HEK293 (cell line): ENCODE results near the gene PTPRO.

ENCODE experiments used
- CTCF ChIA-PET: fragments of 350-600 bp; formaldehyde crosslinking; extraction: SDS; loops from one replicate; lab custom pipeline; 2021; ENCODE audit warnings: antibody characterized with exemption; lab: Yijun Ruan, JAX
- POLR2A ChIA-PET: fragments of 300-600 bp; formaldehyde crosslinking; extraction: SDS; loops from one replicate; lab custom pipeline; 2020; ENCODE audit warnings: antibody characterized with exemption, inconsistent platforms; lab: Yijun Ruan, JAX
- H3K27ac ChIP-seq: fragments of 200-500 bp; sonication (Bioruptor generic); 2 replicates; pipeline ENCODE4 v1.5.1; 2014; ENCODE audit warnings: low read depth, low read length, control low read depth, inconsistent platforms; ENCODE audit errors: extremely low read depth
- H3K36me3 ChIP-seq, 2 experiments: fragments of 200-500 bp in 1 of 2; sonication (Bioruptor generic) in 1 of 2; 1 replicate in 1 of 2; 2 replicates in 1 of 2; pipeline ENCODE4 v1.5.1; 2014 to 2017; ENCODE audit warnings: inconsistent platforms in 2 of 2, low read length in 2 of 2; ENCODE audit not compliant: control insufficient read depth in 2 of 2, insufficient read depth in 1 of 2
- H3K4me1 ChIP-seq: fragments of 200-500 bp; sonication (Bioruptor generic); 2 replicates; pipeline ENCODE4 v1.5.1; 2014; ENCODE audit warnings: mild to moderate bottlenecking, low read length, inconsistent platforms; ENCODE audit not compliant: control insufficient read depth, insufficient read depth
- H3K4me3 ChIP-seq: 2 replicates; pipeline ENCODE4 v1.5.1; 2011; ENCODE audit warnings: low read depth, mild to moderate bottlenecking, control low read depth, low read length, moderate library complexity
- H3K9me3 ChIP-seq: fragments of 200-500 bp; sonication (Bioruptor generic); 2 replicates; pipeline ENCODE4 v1.5.1; 2014; ENCODE audit warnings: low read depth, low read length, inconsistent platforms; ENCODE audit not compliant: control insufficient read depth, insufficient read depth
- AEBP2 ChIP-seq: fragments of 450-650 bp; formaldehyde crosslinking; IDR thresholded peaks from 2 replicates; pipeline ENCODE4 v1.5.1; 2016; ENCODE audit warnings: missing biosample characterization, missing genetic modification characterization, borderline replicate concordance
- GLIS1 ChIP-seq: fragments of 450-650 bp; formaldehyde crosslinking; IDR thresholded peaks from 2 replicates; pipeline ENCODE4 v1.5.1; 2016; ENCODE audit warnings: missing biosample characterization, missing genetic modification characterization
- GLIS2 ChIP-seq: fragments of 450-650 bp; formaldehyde crosslinking; IDR thresholded peaks from 2 replicates; pipeline ENCODE4 v1.5.1; 2016; ENCODE audit warnings: missing biosample characterization, missing genetic modification characterization
- KLF16 ChIP-seq: fragments of 450-650 bp; formaldehyde crosslinking; IDR thresholded peaks from 2 replicates; pipeline ENCODE4 v1.5.1; 2017; ENCODE audit warnings: missing biosample characterization, missing genetic modification characterization
- PATZ1 ChIP-seq: fragments of 450-650 bp; formaldehyde crosslinking; IDR thresholded peaks from 2 replicates; pipeline ENCODE4 v1.5.1; 2016; ENCODE audit warnings: missing biosample characterization, missing genetic modification characterization
- PRDM10 ChIP-seq: fragments of 450-650 bp; formaldehyde crosslinking; IDR thresholded peaks from 2 replicates; pipeline ENCODE4 v1.5.1; 2016; ENCODE audit warnings: missing biosample characterization, missing genetic modification characterization
- ZBTB1 ChIP-seq: fragments of 450-650 bp; formaldehyde crosslinking; IDR thresholded peaks from 2 replicates; pipeline ENCODE4 v1.5.1; 2016; ENCODE audit warnings: missing biosample characterization, missing genetic modification characterization
- ZBTB17 ChIP-seq: fragments of 450-650 bp; formaldehyde crosslinking; IDR thresholded peaks from 2 replicates; pipeline ENCODE4 v1.5.1; 2016; ENCODE audit warnings: missing biosample characterization, missing genetic modification characterization
- ZNF114 ChIP-seq: fragments of 450-650 bp; formaldehyde crosslinking; IDR thresholded peaks from 2 replicates; pipeline ENCODE4 v1.5.0; 2017; ENCODE audit warnings: missing biosample characterization, missing genetic modification characterization
- ZNF148 ChIP-seq: fragments of 450-650 bp; formaldehyde crosslinking; IDR thresholded peaks from 2 replicates; pipeline ENCODE4 v1.5.0; 2017; ENCODE audit warnings: missing biosample characterization, missing genetic modification characterization, borderline replicate concordance
- ZNF16 ChIP-seq: fragments of 450-650 bp; formaldehyde crosslinking; IDR thresholded peaks from 2 replicates; pipeline ENCODE4 v1.5.1; 2016; ENCODE audit warnings: low read depth, missing biosample characterization, missing genetic modification characterization
- ZNF169 ChIP-seq: fragments of 450-650 bp; formaldehyde crosslinking; IDR thresholded peaks from 2 replicates; pipeline ENCODE4 v1.5.1; 2016; ENCODE audit warnings: missing biosample characterization, missing genetic modification characterization
- ZNF280C ChIP-seq: fragments of 450-650 bp; formaldehyde crosslinking; IDR thresholded peaks from 2 replicates; pipeline ENCODE4 v1.5.1; 2016; ENCODE audit warnings: missing biosample characterization, missing genetic modification characterization
- ZNF404 ChIP-seq: fragments of 450-650 bp; formaldehyde crosslinking; IDR thresholded peaks from 2 replicates; pipeline ENCODE4 v1.5.1; 2017; ENCODE audit warnings: missing biosample characterization, missing genetic modification characterization
- ZNF449 ChIP-seq: fragments of 450-650 bp; formaldehyde crosslinking; IDR thresholded peaks from 2 replicates; pipeline ENCODE4 v1.5.1; 2017; ENCODE audit warnings: missing biosample characterization, mild to moderate bottlenecking, missing genetic modification characterization, moderate library complexity
- ZNF521 ChIP-seq: fragments of 450-650 bp; formaldehyde crosslinking; IDR thresholded peaks from 2 replicates; pipeline ENCODE4 v1.5.1; 2017; ENCODE audit warnings: missing biosample characterization, mild to moderate bottlenecking, missing genetic modification characterization
- ZNF692 ChIP-seq: fragments of 450-650 bp; formaldehyde crosslinking; IDR thresholded peaks from 2 replicates; pipeline ENCODE4 v1.5.1; 2016; ENCODE audit warnings: missing biosample characterization, missing genetic modification characterization
- ZSCAN30 ChIP-seq: fragments of 450-650 bp; IDR thresholded peaks from 2 replicates; pipeline ENCODE4 v1.5.1; 2018; ENCODE audit warnings: missing biosample characterization, mild to moderate bottlenecking, missing genetic modification characterization, moderate library complexity

The PTPRO gene

GRCh38 chr12:15601210-15601800 lies 279.0 kb downstream of the PTPRO start:
- TF ChIP-seq PRDM10 (tag by site-specific recombination), result peak; percentile 43; the same call in 1 of the 2 replicates
- no peak for TF ChIP-seq ZNF16 (tag by site-specific recombination)
- no peak for TF ChIP-seq ZNF521 (tag by site-specific recombination)
- no peak for TF ChIP-seq ZNF114 (tag by site-specific recombination)
- no peak for TF ChIP-seq PATZ1
- no peak for TF ChIP-seq ZNF169 (tag by site-specific recombination)
- peak; percentile 91 for TF ChIP-seq ZNF692 (tag by site-specific recombination)
- TF ChIP-seq ZNF404 (tag by site-specific recombination), result no peak
- no peak for TF ChIP-seq AEBP2 (tag by site-specific recombination)

GRCh38 chr12:15602051-15602672 lies 279.9 kb downstream of the PTPRO start:
- H3K4me3 ChIP-seq, result no peak overlapping the region
- no peak overlapping the region for H3K27ac ChIP-seq
- peaks cover 7% of the 10 kb centered on the region; the same call in 1 of the 2 replicates for H3K4me1 ChIP-seq
- no peaks in the 10 kb centered on the region for H3K9me3 ChIP-seq
- ChIA-PET POLR2A (no interaction called here), CTCF (no interaction called here)
- H3K36me3 ChIP-seq, result no peaks in the 10 kb centered on the region
- no peak for TF ChIP-seq ZNF449 (tag by site-specific recombination)
- TF ChIP-seq GLIS1, result no peak
- TF ChIP-seq GLIS2 (tag by site-specific recombination), result no peak
- TF ChIP-seq ZBTB17, result no peak
- no peak for TF ChIP-seq ZNF280C (tag by site-specific recombination)
- no peak for TF ChIP-seq ZSCAN30
- no peak for TF ChIP-seq KLF16
- no peak for TF ChIP-seq ZBTB1 (tag by site-specific recombination)
- TF ChIP-seq ZNF148 (tag by site-specific recombination), result no peak

More at GRCh38 chr12:15601210-15601800, 279.0 kb downstream of the PTPRO start:
- no peaks in the 10 kb centered on the region for H3K36me3 ChIP-seq
- H3K4me1 ChIP-seq, result peaks cover 7% of the 10 kb centered on the region; the same call in 1 of the 2 replicates
- no peaks in the 10 kb centered on the region for H3K9me3 ChIP-seq
- H3K27ac ChIP-seq, result no peak overlapping the region
- H3K4me3 ChIP-seq, result no peak overlapping the region
- ChIA-PET POLR2A (no interaction called here), CTCF (no interaction called here)
